NCI-H2227 (cell line): ENCODE results near the gene ESPNL.
"Not testable (repeated sequence)": the region's sequence is repeated elsewhere in the genome, so short reads cannot be mapped to it uniquely, and the experiment has no call there.

Source experiments
- DNase-seq: peaks from one replicate; lab custom pipeline; 2025; ENCODE audit not compliant: unreplicated experiment; lab: John Stamatoyannopoulos, UW

ESPNL gene

DNA sequence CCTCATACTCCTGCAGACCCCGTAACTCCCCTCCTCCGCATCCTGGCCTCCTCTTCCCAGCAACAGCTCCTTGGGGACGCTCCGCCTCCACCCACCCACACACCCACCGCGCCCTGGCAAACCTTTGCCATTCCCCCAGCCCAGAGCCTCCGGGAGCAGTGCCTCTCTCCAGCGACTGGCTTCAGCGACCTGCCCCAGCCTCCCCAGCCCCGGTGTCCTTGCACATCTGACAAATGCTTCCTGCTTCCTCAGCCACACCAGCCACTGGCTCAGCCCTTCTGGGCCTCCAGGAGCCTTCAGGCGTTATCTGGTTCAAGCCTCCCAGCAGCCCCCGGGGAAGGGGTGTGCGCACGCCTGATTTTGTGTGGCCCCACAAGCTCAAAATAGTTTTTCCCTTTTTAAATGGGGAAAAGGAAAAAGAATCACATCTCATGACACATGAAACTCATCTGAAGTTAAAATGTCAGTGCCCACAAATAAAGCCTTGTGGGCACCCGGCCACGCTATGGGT, 14.2 kb downstream of the ESPNL start:
- DNase-seq, result no peak

DNA sequence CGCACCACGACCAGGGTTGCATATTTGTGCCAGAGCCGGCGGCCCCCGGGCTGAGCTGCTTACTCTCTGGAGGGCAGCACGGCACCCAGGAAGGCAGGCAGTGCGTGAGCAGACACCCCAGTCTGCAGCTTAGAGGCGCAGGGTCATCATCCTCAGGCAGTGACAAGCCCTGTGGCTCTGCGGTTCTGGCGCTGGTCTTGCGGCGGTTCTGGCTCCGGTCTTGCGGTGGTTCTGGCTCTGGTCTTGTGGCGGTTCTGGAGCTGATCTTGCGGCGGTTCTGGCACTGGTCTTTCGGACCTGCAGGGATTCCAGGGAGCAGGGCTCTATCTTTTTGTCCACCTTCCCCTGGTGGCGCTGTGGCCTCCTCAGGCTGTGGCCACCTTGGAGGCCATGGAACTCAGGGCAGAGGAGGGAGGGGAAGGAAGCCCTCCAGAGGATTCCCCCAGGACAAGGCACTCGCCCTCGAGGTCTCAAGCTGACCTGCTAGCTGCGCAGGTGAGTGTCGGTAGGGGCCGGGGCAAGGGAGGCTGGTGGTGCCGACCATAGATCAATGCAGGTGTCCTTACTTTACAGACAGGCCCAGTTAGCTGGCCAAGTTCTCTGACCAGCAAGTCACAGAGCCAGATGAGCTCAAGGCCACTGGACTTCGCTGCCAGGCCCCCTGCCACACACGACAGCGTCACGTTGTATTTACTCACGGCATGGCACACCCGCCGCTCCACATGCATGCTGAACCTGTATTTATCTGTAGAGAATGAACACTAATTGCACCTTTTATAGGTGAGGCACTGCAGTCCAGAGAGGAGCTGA, 14.9 kb downstream of the ESPNL start:
- DNase-seq, result no peak

GRCh38 chr2:238115709-238116108, 15.6 kb downstream of the ESPNL start:
- not testable (repeated sequence) for DNase-seq

- DNase-seq, result no peak
Observed at GRCh38 chr2:238116298-238117198, 16.4 kb downstream of the ESPNL start.

DNA sequence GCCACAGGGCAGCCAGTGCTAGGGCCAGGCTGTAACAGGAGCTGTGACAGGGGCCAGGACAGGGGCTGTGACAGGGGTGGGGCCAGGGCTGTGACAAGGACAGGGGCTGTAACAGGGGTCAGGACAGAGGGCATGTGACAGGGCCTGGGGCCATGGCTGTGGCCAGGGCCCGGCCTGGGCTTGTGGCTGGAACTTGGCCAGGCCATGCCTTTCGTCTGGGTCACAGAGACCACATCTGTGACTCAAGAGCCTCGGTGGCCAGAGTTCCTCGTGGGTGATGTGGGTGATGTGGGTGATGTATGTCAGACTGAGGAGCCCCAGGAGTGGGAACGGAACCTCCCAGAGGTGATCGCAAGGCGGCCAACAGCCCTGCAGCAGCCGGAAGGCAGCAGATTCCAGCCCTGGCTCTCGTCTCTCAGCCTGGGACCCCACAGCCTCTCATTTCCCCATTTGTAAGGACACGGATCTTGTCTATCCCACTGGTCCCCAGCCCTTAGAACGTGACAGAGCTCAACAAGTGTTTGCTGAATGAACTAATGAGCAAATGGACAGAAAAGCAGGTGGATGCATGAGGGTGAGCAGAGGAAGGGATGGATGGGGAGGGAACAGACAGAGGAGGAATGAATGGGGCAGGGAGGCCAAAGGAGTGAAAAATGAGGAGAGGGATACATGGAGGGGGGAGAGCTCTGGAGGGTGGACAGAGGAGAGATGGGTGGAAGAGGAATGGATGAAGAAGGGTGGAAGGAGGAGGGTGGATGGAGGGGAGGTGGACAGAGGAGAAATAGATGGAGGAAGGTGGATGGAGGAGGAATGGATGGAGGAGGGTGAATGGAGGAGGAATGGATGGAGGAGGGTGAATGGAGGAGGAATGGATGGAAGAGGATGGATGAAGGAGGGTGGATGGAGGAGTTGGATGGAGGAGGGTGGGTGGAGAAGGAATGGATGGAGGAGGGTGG, 17.3 kb downstream of the ESPNL start:
- no peak for DNase-seq

DNA sequence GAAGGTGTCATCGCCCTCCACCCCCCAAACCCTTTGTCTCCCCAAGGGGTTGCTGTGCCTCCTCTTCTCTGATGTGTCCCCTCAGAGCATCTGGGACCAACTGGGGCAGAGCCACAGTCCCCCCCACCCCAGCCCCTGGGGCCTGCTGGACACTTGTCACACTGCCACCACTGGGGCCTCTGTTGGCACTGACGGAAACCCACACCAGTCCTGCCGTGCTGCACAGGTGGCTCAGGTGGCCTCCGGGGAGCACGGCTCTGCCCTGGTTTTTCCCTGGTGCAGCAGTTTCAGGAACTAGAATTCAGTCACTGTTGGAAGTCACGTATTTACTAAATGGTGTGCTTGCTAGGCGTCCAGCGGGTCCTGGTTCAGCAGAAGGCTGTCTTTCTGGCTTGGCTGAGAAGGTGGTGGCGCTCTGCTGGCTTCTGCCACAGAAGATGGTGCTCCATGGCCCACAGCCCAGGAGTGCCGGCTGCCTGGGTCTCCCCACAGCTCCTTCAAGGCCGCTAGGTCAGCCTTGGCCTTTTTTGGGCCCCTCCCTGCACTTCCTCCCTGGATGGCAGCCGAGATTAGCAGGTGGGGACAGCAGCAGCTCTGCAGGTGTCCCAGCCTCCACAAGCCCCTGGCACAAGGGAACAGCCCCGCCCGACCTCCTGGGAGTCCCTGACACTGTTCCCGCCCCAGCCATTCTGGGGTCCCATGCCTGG, 19.8 kb downstream of the ESPNL start:
- DNase-seq, result no peak

DNA sequence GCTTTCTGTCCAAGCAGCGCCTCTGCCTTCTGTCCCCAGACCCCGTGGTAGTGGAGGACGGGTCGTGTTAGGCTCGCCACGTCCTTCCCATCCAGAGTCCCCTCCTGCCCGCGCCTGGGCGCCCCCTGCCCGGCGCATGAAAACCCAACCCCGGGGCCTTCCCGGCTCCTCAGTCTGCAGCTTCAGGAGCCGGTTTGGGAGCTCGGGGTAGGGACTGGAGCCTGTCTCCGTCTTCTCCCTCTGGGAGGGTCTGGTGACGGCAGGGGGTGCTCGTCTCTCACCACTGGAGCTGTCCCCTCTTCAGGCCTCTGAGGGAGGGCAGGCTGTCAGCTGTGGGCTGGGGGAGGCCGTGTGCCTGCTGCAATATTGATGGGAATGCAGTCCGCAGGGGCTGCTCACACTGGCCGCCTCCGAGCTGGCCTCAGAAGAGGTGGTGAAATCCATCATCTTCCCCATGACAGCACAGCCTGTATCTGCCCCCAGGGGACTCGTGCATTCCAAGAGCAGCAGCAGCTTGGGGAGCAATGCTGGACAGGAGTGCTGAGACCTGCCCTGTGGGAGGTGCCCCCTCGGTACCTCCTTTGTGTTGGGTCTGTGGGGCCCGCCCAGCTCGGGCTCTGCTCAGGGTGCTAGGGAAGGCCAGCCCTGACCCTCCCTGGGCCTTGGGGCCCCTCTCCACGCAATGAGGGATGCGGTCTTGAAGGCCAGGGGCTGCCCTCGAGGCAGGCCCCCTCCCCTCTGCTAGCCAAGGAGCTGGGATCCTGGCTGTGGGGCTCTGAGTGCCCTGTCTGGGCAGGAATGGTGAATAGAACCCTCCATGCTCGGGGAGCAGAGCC, 20.5 kb downstream of the ESPNL start:
- no peak for DNase-seq

DNA sequence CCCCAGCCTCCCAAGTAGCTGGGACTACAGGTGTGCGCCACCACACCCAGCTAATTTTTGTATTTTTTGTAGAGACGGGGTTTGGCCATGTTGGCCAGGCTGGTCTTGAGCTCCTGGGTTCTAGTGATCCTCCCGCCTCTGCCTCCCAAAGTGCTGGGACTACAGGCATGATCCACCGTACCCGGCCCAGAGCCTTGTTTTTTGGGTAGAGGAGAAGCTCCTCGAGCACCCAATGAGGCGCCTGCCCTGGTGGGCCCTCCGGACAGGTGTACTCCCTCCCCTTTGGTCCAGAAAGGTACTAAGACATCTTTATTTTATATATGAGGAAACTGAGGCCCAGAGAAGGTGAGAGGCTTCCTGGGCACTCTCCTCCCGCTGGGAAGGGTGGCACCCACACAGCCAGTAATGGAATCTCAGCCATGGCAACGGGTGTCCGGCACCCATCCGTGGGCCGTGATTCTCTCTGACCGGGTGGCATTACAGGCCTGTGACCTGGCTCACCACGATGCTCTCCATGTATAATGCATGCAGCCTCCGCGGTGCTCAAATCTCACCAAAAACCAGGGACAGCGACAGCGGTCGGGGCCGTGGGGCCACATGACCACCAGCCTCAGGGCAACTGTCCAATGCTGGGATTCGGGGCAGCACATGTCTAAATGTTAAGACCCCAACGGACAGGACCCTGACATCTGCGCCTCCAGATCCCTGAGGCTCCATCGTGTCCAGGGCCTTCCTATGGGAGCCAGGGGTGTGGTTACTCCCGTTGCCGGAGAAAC, 21.6 kb downstream of the ESPNL start:
- DNase-seq, result no peak

DNA sequence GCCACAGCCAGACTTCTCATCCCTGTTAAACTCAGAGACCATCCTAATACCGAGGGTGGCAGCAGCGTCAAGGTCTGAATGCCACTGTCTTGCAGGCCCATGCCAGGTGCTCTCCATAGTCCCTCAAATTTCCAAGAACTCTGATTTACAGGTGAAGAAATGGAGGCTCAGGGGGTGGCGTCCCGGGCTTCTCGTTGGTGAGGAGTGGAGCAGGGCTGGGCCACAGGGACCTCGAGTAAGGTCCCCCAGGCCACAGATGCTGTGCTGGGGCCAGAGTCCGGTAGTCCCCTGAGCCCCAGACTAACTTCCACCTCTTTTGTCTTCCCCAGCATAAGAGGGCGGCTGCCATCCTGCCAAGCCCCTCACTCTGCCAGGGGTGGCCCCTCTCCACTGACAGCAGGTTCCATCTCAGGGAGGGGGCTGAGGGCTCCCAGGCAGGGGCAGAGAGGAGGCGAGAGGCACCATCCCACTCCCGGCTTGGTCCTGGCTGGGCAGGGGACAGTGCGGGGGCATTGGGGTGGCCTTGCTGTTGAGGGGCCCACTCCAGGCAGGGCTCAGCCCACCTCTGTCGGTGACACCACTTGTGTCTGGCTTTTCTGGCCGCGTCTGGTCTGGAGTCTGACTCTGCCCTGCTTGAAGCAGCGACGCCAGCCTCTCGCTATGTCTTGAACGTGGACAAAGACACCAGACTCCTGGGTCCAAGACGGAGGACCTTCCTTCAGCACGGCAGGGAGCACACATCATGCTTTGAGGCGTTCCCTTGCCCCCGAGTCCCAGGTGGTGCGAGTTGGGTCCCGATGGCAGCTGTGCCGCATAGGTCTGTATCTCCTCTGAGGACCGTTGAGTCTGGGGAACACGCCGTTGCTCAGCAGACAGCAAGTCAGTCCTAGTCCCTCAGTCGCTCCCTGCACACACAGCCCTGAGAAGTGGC, 22.4 kb downstream of the ESPNL start:
- no peak for DNase-seq

- no peak for DNase-seq
Observed at GRCh38 chr2:238123218-238123971, 23.3 kb downstream of the ESPNL start.

DNA sequence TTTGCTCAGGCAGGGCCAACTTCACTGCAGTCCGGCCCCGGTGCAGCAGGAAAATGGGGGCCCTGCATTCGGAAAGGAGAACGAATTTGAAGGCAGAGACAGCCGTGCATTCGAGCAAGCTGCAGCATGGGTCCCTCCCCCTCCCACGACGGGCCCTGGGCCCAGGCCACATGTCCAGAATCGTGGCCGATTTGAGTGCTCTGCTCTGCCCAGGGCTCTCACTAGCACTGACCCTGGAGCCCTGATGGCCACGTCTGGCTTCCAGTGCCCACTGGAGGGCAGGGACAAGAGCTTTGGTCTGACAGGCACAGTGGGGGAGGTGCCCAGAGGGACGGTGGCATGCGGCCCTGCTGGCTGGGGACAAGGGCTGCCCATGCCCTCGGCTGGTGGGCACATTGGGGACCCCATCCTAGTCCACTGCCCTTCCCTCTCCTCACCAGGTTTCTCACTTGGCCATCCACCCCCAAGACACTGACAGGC, 23.9 kb downstream of the ESPNL start:
- no peak for DNase-seq

GRCh38 chr2:238124488-238125126, 24.5 kb downstream of the ESPNL start:
- DNase-seq, result no peak

DNA sequence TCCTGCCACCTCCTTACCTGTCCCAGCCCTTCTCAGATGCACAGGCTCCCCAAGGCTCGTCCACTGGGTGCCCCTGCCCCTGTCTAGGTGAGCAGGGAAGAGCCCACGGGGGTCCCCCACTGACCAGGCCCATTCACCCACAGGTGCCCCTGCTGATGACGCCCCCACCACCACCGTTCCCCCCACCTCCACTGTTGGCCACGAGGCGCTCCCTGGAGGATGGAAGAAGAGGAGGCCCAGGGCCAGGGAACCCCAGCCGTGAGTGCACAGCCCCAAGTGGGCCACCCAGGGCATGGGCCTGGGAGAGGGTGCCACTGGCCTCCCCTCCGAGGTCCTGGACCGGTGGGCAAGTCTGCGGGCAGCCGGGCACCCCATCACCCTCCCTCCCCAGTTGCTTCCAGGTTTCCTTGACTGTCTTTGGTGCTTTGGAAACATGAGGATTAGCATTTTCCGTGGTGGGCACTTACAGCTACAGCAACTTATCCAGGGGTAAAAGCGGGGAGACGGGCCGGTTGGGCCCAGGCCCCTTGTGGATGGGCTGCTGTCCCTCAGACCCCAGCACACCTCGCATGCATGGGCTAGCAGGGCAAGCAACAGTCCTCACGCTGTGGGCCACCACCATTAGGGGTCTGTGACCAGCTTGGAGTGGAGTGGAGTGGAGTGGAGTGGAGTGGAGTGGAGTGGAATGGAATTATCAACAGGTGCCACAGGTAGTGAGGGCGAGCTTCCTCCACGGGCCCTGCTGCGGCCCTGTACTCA, 25.2 kb downstream of the ESPNL start:
- no peak for DNase-seq

DNA sequence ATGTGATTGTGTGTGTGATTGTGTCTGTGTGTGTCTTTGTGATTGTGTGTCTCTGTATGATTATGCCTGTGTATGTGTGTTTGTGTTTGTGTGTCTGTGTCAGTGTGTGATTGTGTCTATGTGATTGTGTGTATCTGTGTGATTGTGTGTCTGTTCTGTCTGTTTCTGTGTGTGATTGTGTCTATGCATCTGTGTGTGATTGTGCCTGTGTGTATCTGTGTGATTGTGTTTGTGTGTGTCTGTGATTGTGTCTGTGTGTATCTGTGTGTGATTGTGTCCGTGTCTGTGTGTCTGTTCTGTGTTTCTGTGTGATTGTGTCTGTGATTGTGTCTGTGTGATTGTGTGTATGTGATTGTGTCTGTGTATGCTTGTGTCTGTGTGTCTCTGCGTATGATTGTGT, 26.2 kb downstream of the ESPNL start:
- DNase-seq, result no peak

DNA sequence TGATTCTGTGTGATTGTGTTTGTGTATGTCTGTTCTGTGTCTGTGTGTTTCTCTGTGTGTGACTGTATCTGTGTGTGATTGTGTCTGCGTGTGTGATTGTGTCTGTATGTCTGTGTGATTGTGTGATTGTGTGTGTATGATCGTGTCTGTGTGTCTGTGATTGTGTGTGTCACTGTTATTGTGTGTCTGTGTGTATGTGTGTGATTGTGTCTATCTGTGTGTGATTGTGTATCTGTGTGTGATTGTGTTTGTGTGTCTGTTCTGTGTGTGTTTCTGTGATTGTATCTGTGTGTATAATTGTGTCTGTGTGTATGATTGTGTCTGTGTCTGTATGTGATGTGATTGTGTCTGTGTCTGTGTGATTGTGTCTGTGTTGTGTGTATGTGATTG, 26.6 kb downstream of the ESPNL start:
- DNase-seq, result no peak
